ENCODE results near the gene SCT.

GRCh38 chr11:581342-581741 lies 45.6 kb downstream of the SCT start:
- TF ChIP-seq MYC (IDR thresholded peaks at IDR 0.05; ENCODE audit: low read depth, low read length): no peak
- no peak for TF ChIP-seq CTCF (IDR thresholded peaks at IDR 0.05; ENCODE audit: extremely low read depth in 1 of 2, insufficient read depth in 1 of 2, low read depth in 1 of 2, low read length in 2 of 2)
- TF ChIP-seq POLR2A (IDR thresholded peaks at IDR 0.05; ENCODE audit: low read depth, low read length): no peak
- no peak for TF ChIP-seq EZH2 (IDR thresholded peaks at IDR 0.05; ENCODE audit: borderline replicate concordance, low read depth, low read length, severe bottlenecking)
- no peak for TF ChIP-seq POLR2AphosphoS5 (IDR thresholded peaks at IDR 0.05; ENCODE audit: insufficient read depth, low read depth, low read length)

Data from endothelial cell of umbilical vein (primary cell).